Measurements from ENCODE around the gene PDE5A.

GRCh38 chr4:119667802-119668201 is 39.2 kb upstream of the PDE5A start:
- TF ChIP-seq POLR2A (IDR thresholded peaks at IDR 0.05) (no peak), CTCF (IDR thresholded peaks at IDR 0.05) (no peak)

Measured in lower leg skin (tissue), 3 donors.